Measurements from ENCODE around the gene INIP.
"Not testable (repeated sequence)": the region's sequence is repeated elsewhere in the genome, so short reads cannot be mapped to it uniquely, and the experiment has no call there.

INIP gene

DNA sequence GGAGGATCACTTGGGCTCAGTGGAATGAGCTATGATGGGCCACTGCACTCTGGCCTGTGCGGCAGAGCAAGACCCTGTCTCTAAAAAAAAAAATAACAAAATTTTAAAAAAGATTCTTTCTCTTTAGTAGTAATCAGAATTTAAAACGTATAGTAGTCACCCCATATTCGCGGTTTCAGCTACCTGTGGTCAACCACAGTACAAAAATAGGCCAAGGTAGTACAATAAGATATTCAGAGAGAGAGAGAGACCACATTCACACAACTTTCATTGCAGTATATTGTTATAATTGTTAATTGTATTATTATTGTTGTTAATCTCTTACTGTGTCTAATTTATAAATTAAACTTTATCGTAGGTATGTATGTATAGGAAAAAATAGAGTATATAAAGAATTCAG is 18.7 kb downstream of the INIP start:
- TF ChIP-seq FOXK2 (IDR thresholded peaks at IDR 0.05), result no peak
- no peak for TF ChIP-seq L3MBTL2 (conservative IDR thresholded peaks at IDR 0.05)
- TF ChIP-seq NFRKB (IDR thresholded peaks at IDR 0.05), result no peak
- TF ChIP-seq LEF1 (IDR thresholded peaks at IDR 0.05; ENCODE audit: borderline replicate concordance), result no peak
- TF ChIP-seq, protein P1, sequence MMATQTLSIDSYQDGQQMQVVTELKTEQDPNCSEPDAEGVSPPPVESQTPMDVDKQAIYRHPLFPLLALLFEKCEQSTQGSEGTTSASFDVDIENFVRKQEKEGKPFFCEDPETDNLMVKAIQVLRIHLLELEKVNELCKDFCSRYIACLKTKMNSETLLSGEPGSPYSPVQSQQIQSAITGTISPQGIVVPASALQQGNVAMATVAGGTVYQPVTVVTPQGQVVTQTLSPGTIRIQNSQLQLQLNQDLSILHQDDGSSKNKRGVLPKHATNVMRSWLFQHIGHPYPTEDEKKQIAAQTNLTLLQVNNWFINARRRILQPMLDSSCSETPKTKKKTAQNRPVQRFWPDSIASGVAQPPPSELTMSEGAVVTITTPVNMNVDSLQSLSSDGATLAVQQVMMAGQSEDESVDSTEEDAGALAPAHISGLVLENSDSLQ (IDR thresholded peaks at IDR 0.05), result no peak
- no peak for TF ChIP-seq BHLHE40 (IDR thresholded peaks at IDR 0.05; ENCODE audit: borderline replicate concordance)
- POLR2A ChIA-PET, result no interaction called here
- DNase-seq (ENCODE audit: extremely low spot score), result no peak
- CTCF ChIA-PET, result no interaction called here

DNA sequence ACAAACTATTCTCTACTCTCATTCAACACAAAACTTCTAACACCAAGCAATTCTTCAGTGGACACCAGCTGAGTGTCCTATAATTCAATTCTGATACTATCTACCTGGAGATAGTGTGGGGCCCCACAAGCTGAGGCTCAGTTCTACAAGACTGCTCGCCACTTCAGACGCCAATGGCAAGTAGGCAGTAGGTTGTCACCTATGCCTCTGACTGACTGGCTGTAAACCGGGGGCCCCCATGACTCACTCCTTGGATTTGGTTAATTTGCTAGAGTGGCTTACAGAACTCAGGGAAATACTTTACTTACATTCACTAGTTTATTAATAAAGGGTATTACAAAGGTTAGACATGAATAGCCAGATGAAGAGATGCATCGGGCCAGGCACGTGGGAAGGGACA is 21.5 kb downstream of the INIP start:
- POLR2A ChIA-PET, result no interaction called here
- CTCF ChIA-PET, result no interaction called here
- no peak for DNase-seq (ENCODE audit: extremely low spot score)
- no peak for TF ChIP-seq ELF4 (IDR thresholded peaks at IDR 0.05)
- no peak for TF ChIP-seq TARDBP (IDR thresholded peaks at IDR 0.05)
- TF ChIP-seq NFRKB (IDR thresholded peaks at IDR 0.05), result no peak
- TF ChIP-seq L3MBTL2 (conservative IDR thresholded peaks at IDR 0.05), result no peak
- no peak for TF ChIP-seq SUZ12 (IDR thresholded peaks at IDR 0.05)
- no peak for TF ChIP-seq FOXK2 (IDR thresholded peaks at IDR 0.05)
- TF ChIP-seq CTBP1 (IDR thresholded peaks at IDR 0.05; ENCODE audit: borderline replicate concordance), result no peak
- TF ChIP-seq SP1 (IDR thresholded peaks at IDR 0.05), result no peak

DNA sequence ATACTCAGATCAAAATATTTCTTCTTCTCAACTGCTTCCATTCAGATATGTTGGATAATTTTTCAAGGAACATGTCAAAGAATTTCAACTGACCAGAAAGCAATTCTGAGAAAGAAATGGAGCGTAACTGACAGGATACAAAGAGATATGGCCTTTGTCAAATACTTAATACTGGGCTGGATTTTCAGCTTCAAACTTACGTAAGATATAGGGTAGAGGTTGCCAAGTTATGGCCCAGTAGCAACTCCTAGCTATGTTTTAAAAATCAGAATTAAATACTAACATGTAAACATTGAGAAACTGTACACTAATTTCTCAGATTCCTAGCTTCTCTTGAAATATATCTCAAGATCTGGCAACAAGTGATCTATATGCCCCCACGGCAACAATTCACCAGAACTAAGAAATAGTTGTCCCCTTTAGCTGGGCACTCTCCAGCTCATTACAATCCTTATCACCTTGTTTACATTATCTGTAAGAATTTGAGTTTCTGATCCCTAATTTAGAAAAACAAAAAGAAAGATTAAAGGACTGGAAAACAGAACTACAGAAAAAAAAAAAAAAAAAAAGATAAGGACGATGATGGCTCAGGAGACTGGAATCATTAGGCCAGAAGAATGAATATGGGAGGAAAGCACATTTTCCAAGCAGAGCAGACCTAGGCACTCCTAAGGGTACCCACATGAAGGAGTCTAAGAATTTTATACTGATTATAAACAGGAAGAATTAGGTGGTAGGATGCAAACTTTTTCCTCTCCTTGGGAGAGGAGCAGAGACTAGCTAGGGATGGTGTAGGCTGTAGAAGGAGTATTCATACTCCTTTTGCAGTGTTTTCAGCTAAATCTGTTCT is 23.0 kb downstream of the INIP start:
- no peak for DNase-seq (ENCODE audit: extremely low spot score)
- ChIA-PET POLR2A (no interaction called here), CTCF (interaction anchor here (0.5 kb wide), 1 partner anchor 325 kb away, joined by 3 read pairs; no protein-coding TSS in a partner anchor)
- no peak for TF ChIP-seq TARDBP (IDR thresholded peaks at IDR 0.05)
- TF ChIP-seq FOXA1 (IDR thresholded peaks at IDR 0.05), result no peak
- TF ChIP-seq ELF4 (IDR thresholded peaks at IDR 0.05), result no peak
- no peak for TF ChIP-seq LEF1 (IDR thresholded peaks at IDR 0.05; ENCODE audit: borderline replicate concordance)
- TF ChIP-seq ZNF384 (IDR thresholded peaks at IDR 0.05), result no peak
- TF ChIP-seq L3MBTL2 (conservative IDR thresholded peaks at IDR 0.05), result no peak
- TF ChIP-seq FOXM1 (IDR thresholded peaks at IDR 0.05; ENCODE audit: borderline replicate concordance), result no peak
- TF ChIP-seq CTBP1 (IDR thresholded peaks at IDR 0.05; ENCODE audit: borderline replicate concordance), result no peak
- no peak for TF ChIP-seq NFRKB (IDR thresholded peaks at IDR 0.05)
- TF ChIP-seq, protein P1 (IDR thresholded peaks at IDR 0.05), result no peak
- TF ChIP-seq SP1 (IDR thresholded peaks at IDR 0.05), result no peak
- TF ChIP-seq BHLHE40 (IDR thresholded peaks at IDR 0.05; ENCODE audit: borderline replicate concordance), result no peak
- TF ChIP-seq ARNT (IDR thresholded peaks at IDR 0.05), result no peak
- TF ChIP-seq FOXK2 (IDR thresholded peaks at IDR 0.05), result no peak
- TF ChIP-seq SUZ12 (IDR thresholded peaks at IDR 0.05), result no peak
- no peak for TF ChIP-seq HDGF (IDR thresholded peaks at IDR 0.05; ENCODE audit: borderline replicate concordance)

DNA sequence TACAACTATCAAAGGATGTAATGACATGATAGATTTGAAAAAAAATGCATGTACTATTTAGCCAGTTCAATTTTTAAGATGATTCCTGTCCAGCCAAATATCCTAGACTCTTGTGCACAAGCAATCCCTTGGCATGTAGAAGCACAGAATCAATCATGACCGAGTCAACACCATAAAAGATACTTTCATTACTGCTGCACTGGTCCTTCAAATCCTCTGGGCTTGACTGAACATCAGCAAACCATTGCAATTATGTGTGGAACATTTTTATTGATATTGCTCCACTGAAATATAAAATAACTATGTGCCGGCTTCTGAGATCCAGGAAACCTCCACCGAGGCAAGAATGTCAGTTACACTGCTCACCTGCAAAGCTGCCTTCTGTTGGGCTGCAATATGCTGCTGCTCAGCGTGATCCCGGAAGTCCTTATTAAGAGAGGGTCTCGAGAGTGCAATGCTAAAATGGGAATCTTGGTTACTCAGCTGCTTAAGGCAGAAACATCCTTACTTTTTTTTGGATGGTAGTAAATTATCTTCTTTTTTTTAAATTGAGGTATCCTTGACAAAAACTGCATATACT is 28.7 kb downstream of the INIP start:
- ChIA-PET POLR2A (no interaction called here), CTCF (no interaction called here)
- TF ChIP-seq CTBP1 (IDR thresholded peaks at IDR 0.05; ENCODE audit: borderline replicate concordance) (no peak), NFRKB (IDR thresholded peaks at IDR 0.05) (no peak), ZNF384 (IDR thresholded peaks at IDR 0.05) (no peak), FOXK2 (IDR thresholded peaks at IDR 0.05) (no peak), TARDBP (IDR thresholded peaks at IDR 0.05) (no peak), FOXM1 (IDR thresholded peaks at IDR 0.05; ENCODE audit: borderline replicate concordance) (no peak)
- TF ChIP-seq, protein P1 (IDR thresholded peaks at IDR 0.05), result no peak
- DNase-seq (ENCODE audit: extremely low spot score), result no peak

DNA sequence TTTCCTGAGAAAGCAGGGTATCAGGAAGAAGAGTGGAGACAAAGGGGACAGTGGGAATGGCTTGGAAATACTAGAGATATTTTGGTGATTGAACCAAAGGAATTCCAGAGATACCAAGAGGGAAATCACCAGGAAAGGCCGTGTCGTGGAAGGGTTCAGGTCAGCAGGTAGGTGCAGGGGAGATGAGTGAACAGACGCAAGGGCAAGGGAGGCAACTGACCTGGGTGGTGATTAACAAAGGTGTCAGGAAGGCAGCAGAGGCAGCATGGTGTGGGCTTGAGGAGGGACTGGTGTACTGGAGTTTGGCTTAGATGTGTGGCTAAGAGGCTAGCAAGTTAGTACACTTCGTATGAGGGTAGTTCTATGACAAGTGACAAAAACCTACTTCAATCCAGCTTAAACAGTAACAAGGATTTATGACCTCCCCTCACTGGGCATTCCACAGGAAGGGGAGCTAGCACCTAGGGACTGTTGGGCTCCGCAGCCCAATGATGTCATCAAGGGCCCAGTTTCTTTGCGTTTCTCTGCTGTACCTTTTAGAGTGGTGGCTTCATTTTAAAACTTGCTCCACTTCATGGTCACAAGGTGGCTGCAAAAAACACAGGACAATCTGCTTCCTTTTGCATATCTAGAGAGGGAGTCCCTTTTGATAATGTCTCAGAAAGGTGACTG is 37.0 kb downstream of the INIP start:
- no peak for TF ChIP-seq TARDBP (IDR thresholded peaks at IDR 0.05)
- no peak for TF ChIP-seq SP1 (IDR thresholded peaks at IDR 0.05)
- TF ChIP-seq FOXA1 (IDR thresholded peaks at IDR 0.05), result no peak
- TF ChIP-seq CTBP1 (IDR thresholded peaks at IDR 0.05; ENCODE audit: borderline replicate concordance), result no peak
- no peak for TF ChIP-seq ZNF384 (IDR thresholded peaks at IDR 0.05)
- TF ChIP-seq ARNT (IDR thresholded peaks at IDR 0.05), result no peak
- TF ChIP-seq NFRKB (IDR thresholded peaks at IDR 0.05), result no peak
- ChIA-PET CTCF (no interaction called here), POLR2A (no interaction called here)
- DNase-seq (ENCODE audit: extremely low spot score), result no peak

DNA sequence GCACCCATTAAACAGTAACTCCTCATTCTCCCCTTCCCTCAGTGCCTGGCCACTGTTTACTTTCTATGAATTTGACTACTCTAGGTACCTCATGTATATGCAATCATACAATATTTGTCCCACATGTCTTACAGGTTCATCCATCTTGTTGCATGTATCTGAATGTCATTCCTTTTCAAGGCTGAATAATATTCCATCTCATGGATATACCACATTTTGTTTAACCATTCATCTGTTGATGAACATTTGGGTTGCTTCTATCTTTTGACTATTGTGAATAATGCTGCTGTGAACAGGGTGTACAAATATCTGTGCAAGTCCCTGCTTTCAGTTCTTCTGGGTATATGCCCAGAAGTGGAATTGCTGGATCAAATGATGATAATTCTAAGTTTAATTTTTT is 40.9 kb downstream of the INIP start:
- DNase-seq (ENCODE audit: extremely low spot score), result no peak
- POLR2A ChIA-PET, result no interaction called here
- TF ChIP-seq BHLHE40 (IDR thresholded peaks at IDR 0.05; ENCODE audit: borderline replicate concordance) (no peak), FOXK2 (IDR thresholded peaks at IDR 0.05) (no peak), CTBP1 (IDR thresholded peaks at IDR 0.05; ENCODE audit: borderline replicate concordance) (no peak), FOXM1 (IDR thresholded peaks at IDR 0.05; ENCODE audit: borderline replicate concordance) (no peak), NFRKB (IDR thresholded peaks at IDR 0.05) (no peak), ARNT (IDR thresholded peaks at IDR 0.05) (no peak), ELF4 (IDR thresholded peaks at IDR 0.05) (no peak), L3MBTL2 (conservative IDR thresholded peaks at IDR 0.05) (no peak), ZNF384 (IDR thresholded peaks at IDR 0.05) (no peak), LEF1 (IDR thresholded peaks at IDR 0.05; ENCODE audit: borderline replicate concordance) (no peak), HDGF (IDR thresholded peaks at IDR 0.05; ENCODE audit: borderline replicate concordance) (no peak), SP1 (IDR thresholded peaks at IDR 0.05) (no peak), FOXA1 (IDR thresholded peaks at IDR 0.05) (no peak), SUZ12 (IDR thresholded peaks at IDR 0.05) (no peak), TARDBP (IDR thresholded peaks at IDR 0.05) (no peak)
- TF ChIP-seq, protein P1 (IDR thresholded peaks at IDR 0.05), result no peak
- CTCF ChIA-PET, result no interaction called here

DNA sequence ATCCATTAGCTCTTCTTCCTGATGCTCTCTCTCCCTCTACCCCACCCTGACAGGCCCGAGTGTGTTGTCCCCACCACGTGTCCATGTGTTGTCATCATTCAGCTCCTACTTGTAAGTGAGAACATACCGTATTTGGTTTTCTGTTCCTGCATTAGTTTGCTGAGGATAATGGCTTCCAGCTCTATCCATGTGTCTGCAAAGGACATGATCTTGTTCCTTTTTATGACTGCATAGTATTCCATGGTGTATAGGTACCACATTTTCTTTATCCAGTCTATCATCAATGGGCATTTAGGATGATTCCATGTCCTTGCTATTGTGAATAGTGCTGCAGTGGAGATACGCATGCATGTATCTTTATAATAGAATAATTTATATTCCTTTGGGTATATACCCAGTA is 44.7 kb downstream of the INIP start:
- CTCF ChIA-PET, POLR2A ChIA-PET: not testable (repeated sequence)

More for the DNA sequence above, 44.7 kb downstream of the INIP start:
- DNase-seq (ENCODE audit: extremely low spot score), result not testable (repeated sequence)

Data from HEK293T (cell line).